ENCODE measurements around the gene APC2.
"Not testable (repeated sequence)": the region's sequence is repeated elsewhere in the genome, so short reads cannot be mapped to it uniquely, and the experiment has no call there.

APC2 gene

GRCh38 chr19:1514295-1514661, 64.4 kb downstream of the APC2 start:
- no peak for DNase-seq

GRCh38 chr19:1514986-1515721, 65.2 kb downstream of the APC2 start:
- DNase-seq, result no peak

GRCh38 chr19:1516395-1516753, 66.5 kb downstream of the APC2 start:
- DNase-seq, result no peak

GRCh38 chr19:1518471-1518870, 68.5 kb downstream of the APC2 start:
- no peak for DNase-seq

GRCh38 chr19:1519802-1520201, 69.9 kb downstream of the APC2 start:
- DNase-seq, result not testable (repeated sequence)

GRCh38 chr19:1520203-1520780, 70.4 kb downstream of the APC2 start:
- no peak for DNase-seq

- DNase-seq, result no peak
These were observed 71.7 kb downstream of the APC2 start for GRCh38 chr19:1521636-1522035.

- DNase-seq, result no peak
These were observed 72.1 kb downstream of the APC2 start for GRCh38 chr19:1522061-1522460.

- no peak for DNase-seq
These were observed 72.9 kb downstream of the APC2 start for GRCh38 chr19:1522838-1523237.
